GM23338 (cell line): ENCODE measurements around the gene VLDLR. TPM values are rescaled to one million over a fixed set of nuclear protein-coding genes. Genes with fewer than 3 reads are reported as not detected.

Source experiments
- ATAC-seq: fragments of 200-7000 bp; cut with Tn5 transposase; 3 replicates; pipeline ENCODE4 v1.9.1; 2020
- DNase-seq: peaks from one replicate; pipeline ENCODE4 v3.0.0-alpha.2; 2015; ENCODE audit warnings: low spot score
- H2AFZ ChIP-seq: fragments of 200-600 bp; sonication (generic); 2 replicates; pipeline ENCODE4 v1.8.0; 2016; ENCODE audit warnings: antibody characterized with exemption, mild to moderate bottlenecking, moderate library complexity
- H3F3A ChIP-seq: fragments of 200-600 bp; sonication (generic); replicated peaks from 2 replicates; pipeline ENCODE4 v1.8.0; 2017; ENCODE audit warnings: antibody characterized with exemption, mixed run types, low read depth
- H3K27ac ChIP-seq: fragments of 200-600 bp; sonication (generic); 2 replicates; pipeline ENCODE4 v1.6.1; 2016; ENCODE audit warnings: low read depth
- H3K27me3 ChIP-seq: fragments of 200-600 bp; sonication (generic); 2 replicates; pipeline ENCODE4 v1.8.0; 2016; ENCODE audit warnings: mild to moderate bottlenecking, mixed run types, moderate library complexity; ENCODE audit not compliant: insufficient read depth
- H3K36me3 ChIP-seq: fragments of 200-600 bp; sonication (generic); 2 replicates; pipeline ENCODE4 v1.8.0; 2016; ENCODE audit warnings: mild to moderate bottlenecking; ENCODE audit not compliant: insufficient read depth
- H3K4me1 ChIP-seq: fragments of 200-600 bp; sonication (generic); 2 replicates; pipeline ENCODE4 v1.8.0; 2016; ENCODE audit warnings: mild to moderate bottlenecking, moderate library complexity; ENCODE audit not compliant: insufficient read depth
- H3K4me2 ChIP-seq: fragments of 200-600 bp; sonication (generic); 2 replicates; pipeline ENCODE4 v1.7.1; 2017; ENCODE audit warnings: mixed run types
- H3K4me3 ChIP-seq: fragments of 200-600 bp; sonication (generic); 2 replicates; pipeline ENCODE4 v1.6.1; 2016; ENCODE audit warnings: mixed run types
- H3K79me2 ChIP-seq: fragments of 200-600 bp; sonication (generic); replicated peaks from 2 replicates; pipeline ENCODE4 v1.8.0; 2017; ENCODE audit warnings: mild to moderate bottlenecking; ENCODE audit not compliant: insufficient read depth
- H3K9me2 ChIP-seq: fragments of 200-600 bp; sonication (generic); 2 replicates; pipeline ENCODE4 v1.8.0; 2017; ENCODE audit not compliant: insufficient read depth
- H4K20me1 ChIP-seq: fragments of 200-600 bp; sonication (generic); replicated peaks from 2 replicates; pipeline ENCODE4 v1.8.0; 2017; ENCODE audit warnings: mild to moderate bottlenecking; ENCODE audit not compliant: insufficient read depth
- H3K27ac Mint-ChIP-seq: 2 replicates; pipeline ENCODE4 v1.8.0; 2020; ENCODE audit warnings: inconsistent platforms, mild to moderate bottlenecking, moderate library complexity, mixed read lengths
- H3K27me3 Mint-ChIP-seq: 3 replicates; pipeline ENCODE4 v1.8.0; 2022; ENCODE audit warnings: low read depth, mild to moderate bottlenecking, moderate library complexity, mixed read lengths, inconsistent platforms; ENCODE audit not compliant: insufficient read depth, poor library complexity
- H3K36me3 Mint-ChIP-seq: 3 replicates; pipeline ENCODE4 v1.8.0; 2021; ENCODE audit warnings: low read depth, mild to moderate bottlenecking, inconsistent platforms, moderate library complexity, mixed read lengths
- H3K4me1 Mint-ChIP-seq: 3 replicates; pipeline ENCODE4 v1.8.0; 2020; ENCODE audit warnings: mild to moderate bottlenecking, inconsistent platforms, mixed read lengths
- H3K4me3 Mint-ChIP-seq: 3 replicates; pipeline ENCODE4 v1.8.0; 2021; ENCODE audit warnings: moderate library complexity, mild to moderate bottlenecking, inconsistent platforms, mixed read lengths
- H3K9me3 Mint-ChIP-seq: 3 replicates; pipeline ENCODE4 v1.8.0; 2020; ENCODE audit warnings: moderate library complexity, mild to moderate bottlenecking, inconsistent platforms, mixed read lengths
- CREB1 ChIP-seq: fragments of 250-450 bp; sonication (Bioruptor Pico); IDR thresholded peaks from 2 replicates; pipeline ENCODE4 v1.5.0; 2020; ENCODE audit warnings: low read depth, mild to moderate bottlenecking, moderate library complexity
- EZH2 ChIP-seq: fragments of 200-600 bp; sonication (generic); IDR thresholded peaks from one replicate; pipeline ENCODE4 v1.8.0; 2017; ENCODE audit warnings: antibody characterized with exemption, mild to moderate bottlenecking, low read depth; ENCODE audit not compliant: unreplicated experiment
- EZH2phosphoT487 ChIP-seq: fragments of 200-600 bp; sonication (generic); IDR thresholded peaks from one replicate; pipeline ENCODE4 v1.8.1; 2018; ENCODE audit warnings: antibody characterized with exemption; ENCODE audit not compliant: unreplicated experiment
- JUNB ChIP-seq: IDR thresholded peaks from one replicate; pipeline ENCODE4 v1.6.1; 2016; ENCODE audit warnings: antibody characterized with exemption; ENCODE audit not compliant: unreplicated experiment
- NANOG ChIP-seq: IDR thresholded peaks from 2 replicates; pipeline ENCODE4 v1.6.1; 2016; ENCODE audit warnings: antibody characterized with exemption, borderline replicate concordance
- POLR2AphosphoS5 ChIP-seq: IDR thresholded peaks from 2 replicates; pipeline ENCODE4 v1.6.1; 2016; ENCODE audit warnings: antibody characterized with exemption, low read depth
- STAT1 ChIP-seq: IDR thresholded peaks from one replicate; pipeline ENCODE4 v1.6.1; 2016; ENCODE audit warnings: antibody characterized with exemption; ENCODE audit not compliant: unreplicated experiment
- ZNF114 ChIP-seq: fragments of 250-450 bp; sonication (Bioruptor Pico); IDR thresholded peaks from 2 replicates; pipeline ENCODE4 v1.5.0; 2020; ENCODE audit warnings: mild to moderate bottlenecking, moderate library complexity
- ZNF331 ChIP-seq: fragments of 250-450 bp; sonication (Bioruptor Pico); IDR thresholded peaks from 2 replicates; pipeline ENCODE4 v1.5.0; 2020; ENCODE audit warnings: low read depth, mild to moderate bottlenecking, moderate library complexity
- polyA plus RNA-seq: library from polyadenylated mRNA; unstranded; fragments of >200 nt; fragmentation: Nextera tagmentation; extraction: Ambion mirVana; gene quantifications from 2 replicates; pipeline ENCODE4 v1.2.1, GENCODE V29; 2016
- total RNA-seq: library from RNA; depleted of rRNA; stranded (reverse); fragments of >200 nt; shearing (Covaris generic); gene quantifications from 2 replicates; pipeline ENCODE4 v1.2.3, GENCODE V29; 2014
- TF ChIP-seq, protein P1 (sequence below), 2 experiments: fragments of 200-600 bp in 1 of 2; sonication (generic) in 1 of 2; conservative IDR thresholded peaks; 2 replicates each; pipeline versions ENCODE4 v1.5.1 to v1.6.1; 2016 to 2017; ENCODE audit warnings: antibody characterized with exemption in 2 of 2, low read depth in 2 of 2, mild to moderate bottlenecking in 2 of 2, moderate library complexity in 1 of 2
- TF ChIP-seq, protein P2 (sequence below): IDR thresholded peaks from 2 replicates; pipeline ENCODE4 v1.6.1; 2016; ENCODE audit warnings: antibody characterized with exemption
- TF ChIP-seq, protein P3 (sequence below): IDR thresholded peaks from one replicate; pipeline ENCODE4 v1.6.1; 2018; ENCODE audit warnings: antibody characterized with exemption; ENCODE audit not compliant: unreplicated experiment
- TF ChIP-seq, protein P4 (sequence below): fragments of 250-450 bp; sonication (Bioruptor Pico); IDR thresholded peaks from 2 replicates; pipeline ENCODE4 v1.5.0; 2020; ENCODE audit warnings: mild to moderate bottlenecking, moderate library complexity

The VLDLR gene
- total and polyA plus RNA-seq, 2 experiments from 2014 or later = 14.9 to 49.8 TPM

DNA sequence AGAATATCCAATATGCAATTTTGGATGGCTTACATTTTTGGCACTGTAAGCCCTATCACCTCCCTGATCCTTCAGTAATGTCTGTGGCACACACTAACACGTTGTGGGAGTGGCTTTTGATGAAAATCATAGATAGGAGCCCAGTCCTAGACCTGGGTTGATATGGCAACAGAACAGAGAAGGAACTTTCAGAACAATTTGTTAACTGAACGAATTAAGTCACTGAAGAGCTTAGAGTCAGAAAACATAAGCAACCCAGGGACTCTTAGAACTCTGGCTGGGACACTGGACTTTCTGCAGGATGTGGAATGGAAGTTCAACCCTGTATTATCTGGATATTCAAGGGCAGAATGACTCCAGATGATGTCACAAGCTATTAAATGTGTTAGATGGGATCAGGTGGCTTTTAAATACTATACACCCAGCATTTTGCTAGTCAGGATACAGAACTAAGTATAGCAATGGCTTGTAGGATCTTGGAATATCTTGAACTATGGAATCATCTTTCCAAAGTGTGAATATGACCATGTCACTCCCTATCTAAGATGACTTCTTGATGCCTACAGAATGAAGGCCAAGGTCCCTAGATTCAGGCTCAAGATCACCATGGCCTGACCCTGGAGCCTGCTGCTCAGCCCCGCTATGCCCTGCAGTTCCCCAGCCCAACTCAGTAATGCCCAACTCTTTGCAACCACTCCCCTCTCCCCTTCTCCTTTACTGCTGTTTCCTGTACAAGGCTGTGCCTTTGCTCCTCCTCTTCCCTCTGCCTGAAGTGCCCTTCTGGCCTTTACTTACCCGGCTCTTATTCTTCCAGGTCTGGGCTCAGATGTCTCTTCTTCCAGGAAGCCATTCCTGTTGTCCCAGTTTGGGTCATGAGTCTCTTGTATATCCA lies 42.8 kb downstream of the VLDLR start:
- Histone ChIP-seq H3K27ac (no peak overlapping the region), H3K4me1 (0 out of 2 replicates have a peak, but pooled peaks cover 5% of the 10 kb centered on the region), H4K20me1 (no peaks in the 10 kb centered on the region), H3F3A (no peaks in the 10 kb centered on the region), H3K9me2 (peaks cover 3% of the 10 kb centered on the region; the same call in 1 of the 2 replicates), H3K79me2 (no peaks in the 10 kb centered on the region), H3K4me3 (no peak overlapping the region), H3K4me2 (no peak overlapping the region), H3K36me3 (no peaks in the 10 kb centered on the region), H3K27me3 (no peaks in the 10 kb centered on the region), H2AFZ (no peak overlapping the region)
- TF ChIP-seq STAT1 (no peak), JUNB (no peak), EZH2 (no peak), CREB1 (CRISPR knock-in tag) (no peak), POLR2AphosphoS5 (no peak), ZNF114 (CRISPR knock-in tag) (no peak), EZH2phosphoT487 (no peak), NANOG (no peak), ZNF331 (CRISPR knock-in tag) (no peak)
- TF ChIP-seq, protein P1, sequence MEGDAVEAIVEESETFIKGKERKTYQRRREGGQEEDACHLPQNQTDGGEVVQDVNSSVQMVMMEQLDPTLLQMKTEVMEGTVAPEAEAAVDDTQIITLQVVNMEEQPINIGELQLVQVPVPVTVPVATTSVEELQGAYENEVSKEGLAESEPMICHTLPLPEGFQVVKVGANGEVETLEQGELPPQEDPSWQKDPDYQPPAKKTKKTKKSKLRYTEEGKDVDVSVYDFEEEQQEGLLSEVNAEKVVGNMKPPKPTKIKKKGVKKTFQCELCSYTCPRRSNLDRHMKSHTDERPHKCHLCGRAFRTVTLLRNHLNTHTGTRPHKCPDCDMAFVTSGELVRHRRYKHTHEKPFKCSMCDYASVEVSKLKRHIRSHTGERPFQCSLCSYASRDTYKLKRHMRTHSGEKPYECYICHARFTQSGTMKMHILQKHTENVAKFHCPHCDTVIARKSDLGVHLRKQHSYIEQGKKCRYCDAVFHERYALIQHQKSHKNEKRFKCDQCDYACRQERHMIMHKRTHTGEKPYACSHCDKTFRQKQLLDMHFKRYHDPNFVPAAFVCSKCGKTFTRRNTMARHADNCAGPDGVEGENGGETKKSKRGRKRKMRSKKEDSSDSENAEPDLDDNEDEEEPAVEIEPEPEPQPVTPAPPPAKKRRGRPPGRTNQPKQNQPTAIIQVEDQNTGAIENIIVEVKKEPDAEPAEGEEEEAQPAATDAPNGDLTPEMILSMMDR (conservative IDR thresholded peaks at IDR 0.05; ENCODE audit: low read depth in 2 of 2) = no peak
- TF ChIP-seq, protein P2, sequence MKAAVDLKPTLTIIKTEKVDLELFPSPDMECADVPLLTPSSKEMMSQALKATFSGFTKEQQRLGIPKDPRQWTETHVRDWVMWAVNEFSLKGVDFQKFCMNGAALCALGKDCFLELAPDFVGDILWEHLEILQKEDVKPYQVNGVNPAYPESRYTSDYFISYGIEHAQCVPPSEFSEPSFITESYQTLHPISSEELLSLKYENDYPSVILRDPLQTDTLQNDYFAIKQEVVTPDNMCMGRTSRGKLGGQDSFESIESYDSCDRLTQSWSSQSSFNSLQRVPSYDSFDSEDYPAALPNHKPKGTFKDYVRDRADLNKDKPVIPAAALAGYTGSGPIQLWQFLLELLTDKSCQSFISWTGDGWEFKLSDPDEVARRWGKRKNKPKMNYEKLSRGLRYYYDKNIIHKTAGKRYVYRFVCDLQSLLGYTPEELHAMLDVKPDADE = no peak
- TF ChIP-seq, protein P3, sequence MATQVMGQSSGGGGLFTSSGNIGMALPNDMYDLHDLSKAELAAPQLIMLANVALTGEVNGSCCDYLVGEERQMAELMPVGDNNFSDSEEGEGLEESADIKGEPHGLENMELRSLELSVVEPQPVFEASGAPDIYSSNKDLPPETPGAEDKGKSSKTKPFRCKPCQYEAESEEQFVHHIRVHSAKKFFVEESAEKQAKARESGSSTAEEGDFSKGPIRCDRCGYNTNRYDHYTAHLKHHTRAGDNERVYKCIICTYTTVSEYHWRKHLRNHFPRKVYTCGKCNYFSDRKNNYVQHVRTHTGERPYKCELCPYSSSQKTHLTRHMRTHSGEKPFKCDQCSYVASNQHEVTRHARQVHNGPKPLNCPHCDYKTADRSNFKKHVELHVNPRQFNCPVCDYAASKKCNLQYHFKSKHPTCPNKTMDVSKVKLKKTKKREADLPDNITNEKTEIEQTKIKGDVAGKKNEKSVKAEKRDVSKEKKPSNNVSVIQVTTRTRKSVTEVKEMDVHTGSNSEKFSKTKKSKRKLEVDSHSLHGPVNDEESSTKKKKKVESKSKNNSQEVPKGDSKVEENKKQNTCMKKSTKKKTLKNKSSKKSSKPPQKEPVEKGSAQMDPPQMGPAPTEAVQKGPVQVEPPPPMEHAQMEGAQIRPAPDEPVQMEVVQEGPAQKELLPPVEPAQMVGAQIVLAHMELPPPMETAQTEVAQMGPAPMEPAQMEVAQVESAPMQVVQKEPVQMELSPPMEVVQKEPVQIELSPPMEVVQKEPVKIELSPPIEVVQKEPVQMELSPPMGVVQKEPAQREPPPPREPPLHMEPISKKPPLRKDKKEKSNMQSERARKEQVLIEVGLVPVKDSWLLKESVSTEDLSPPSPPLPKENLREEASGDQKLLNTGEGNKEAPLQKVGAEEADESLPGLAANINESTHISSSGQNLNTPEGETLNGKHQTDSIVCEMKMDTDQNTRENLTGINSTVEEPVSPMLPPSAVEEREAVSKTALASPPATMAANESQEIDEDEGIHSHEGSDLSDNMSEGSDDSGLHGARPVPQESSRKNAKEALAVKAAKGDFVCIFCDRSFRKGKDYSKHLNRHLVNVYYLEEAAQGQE = no peak
- TF ChIP-seq, protein P4, sequence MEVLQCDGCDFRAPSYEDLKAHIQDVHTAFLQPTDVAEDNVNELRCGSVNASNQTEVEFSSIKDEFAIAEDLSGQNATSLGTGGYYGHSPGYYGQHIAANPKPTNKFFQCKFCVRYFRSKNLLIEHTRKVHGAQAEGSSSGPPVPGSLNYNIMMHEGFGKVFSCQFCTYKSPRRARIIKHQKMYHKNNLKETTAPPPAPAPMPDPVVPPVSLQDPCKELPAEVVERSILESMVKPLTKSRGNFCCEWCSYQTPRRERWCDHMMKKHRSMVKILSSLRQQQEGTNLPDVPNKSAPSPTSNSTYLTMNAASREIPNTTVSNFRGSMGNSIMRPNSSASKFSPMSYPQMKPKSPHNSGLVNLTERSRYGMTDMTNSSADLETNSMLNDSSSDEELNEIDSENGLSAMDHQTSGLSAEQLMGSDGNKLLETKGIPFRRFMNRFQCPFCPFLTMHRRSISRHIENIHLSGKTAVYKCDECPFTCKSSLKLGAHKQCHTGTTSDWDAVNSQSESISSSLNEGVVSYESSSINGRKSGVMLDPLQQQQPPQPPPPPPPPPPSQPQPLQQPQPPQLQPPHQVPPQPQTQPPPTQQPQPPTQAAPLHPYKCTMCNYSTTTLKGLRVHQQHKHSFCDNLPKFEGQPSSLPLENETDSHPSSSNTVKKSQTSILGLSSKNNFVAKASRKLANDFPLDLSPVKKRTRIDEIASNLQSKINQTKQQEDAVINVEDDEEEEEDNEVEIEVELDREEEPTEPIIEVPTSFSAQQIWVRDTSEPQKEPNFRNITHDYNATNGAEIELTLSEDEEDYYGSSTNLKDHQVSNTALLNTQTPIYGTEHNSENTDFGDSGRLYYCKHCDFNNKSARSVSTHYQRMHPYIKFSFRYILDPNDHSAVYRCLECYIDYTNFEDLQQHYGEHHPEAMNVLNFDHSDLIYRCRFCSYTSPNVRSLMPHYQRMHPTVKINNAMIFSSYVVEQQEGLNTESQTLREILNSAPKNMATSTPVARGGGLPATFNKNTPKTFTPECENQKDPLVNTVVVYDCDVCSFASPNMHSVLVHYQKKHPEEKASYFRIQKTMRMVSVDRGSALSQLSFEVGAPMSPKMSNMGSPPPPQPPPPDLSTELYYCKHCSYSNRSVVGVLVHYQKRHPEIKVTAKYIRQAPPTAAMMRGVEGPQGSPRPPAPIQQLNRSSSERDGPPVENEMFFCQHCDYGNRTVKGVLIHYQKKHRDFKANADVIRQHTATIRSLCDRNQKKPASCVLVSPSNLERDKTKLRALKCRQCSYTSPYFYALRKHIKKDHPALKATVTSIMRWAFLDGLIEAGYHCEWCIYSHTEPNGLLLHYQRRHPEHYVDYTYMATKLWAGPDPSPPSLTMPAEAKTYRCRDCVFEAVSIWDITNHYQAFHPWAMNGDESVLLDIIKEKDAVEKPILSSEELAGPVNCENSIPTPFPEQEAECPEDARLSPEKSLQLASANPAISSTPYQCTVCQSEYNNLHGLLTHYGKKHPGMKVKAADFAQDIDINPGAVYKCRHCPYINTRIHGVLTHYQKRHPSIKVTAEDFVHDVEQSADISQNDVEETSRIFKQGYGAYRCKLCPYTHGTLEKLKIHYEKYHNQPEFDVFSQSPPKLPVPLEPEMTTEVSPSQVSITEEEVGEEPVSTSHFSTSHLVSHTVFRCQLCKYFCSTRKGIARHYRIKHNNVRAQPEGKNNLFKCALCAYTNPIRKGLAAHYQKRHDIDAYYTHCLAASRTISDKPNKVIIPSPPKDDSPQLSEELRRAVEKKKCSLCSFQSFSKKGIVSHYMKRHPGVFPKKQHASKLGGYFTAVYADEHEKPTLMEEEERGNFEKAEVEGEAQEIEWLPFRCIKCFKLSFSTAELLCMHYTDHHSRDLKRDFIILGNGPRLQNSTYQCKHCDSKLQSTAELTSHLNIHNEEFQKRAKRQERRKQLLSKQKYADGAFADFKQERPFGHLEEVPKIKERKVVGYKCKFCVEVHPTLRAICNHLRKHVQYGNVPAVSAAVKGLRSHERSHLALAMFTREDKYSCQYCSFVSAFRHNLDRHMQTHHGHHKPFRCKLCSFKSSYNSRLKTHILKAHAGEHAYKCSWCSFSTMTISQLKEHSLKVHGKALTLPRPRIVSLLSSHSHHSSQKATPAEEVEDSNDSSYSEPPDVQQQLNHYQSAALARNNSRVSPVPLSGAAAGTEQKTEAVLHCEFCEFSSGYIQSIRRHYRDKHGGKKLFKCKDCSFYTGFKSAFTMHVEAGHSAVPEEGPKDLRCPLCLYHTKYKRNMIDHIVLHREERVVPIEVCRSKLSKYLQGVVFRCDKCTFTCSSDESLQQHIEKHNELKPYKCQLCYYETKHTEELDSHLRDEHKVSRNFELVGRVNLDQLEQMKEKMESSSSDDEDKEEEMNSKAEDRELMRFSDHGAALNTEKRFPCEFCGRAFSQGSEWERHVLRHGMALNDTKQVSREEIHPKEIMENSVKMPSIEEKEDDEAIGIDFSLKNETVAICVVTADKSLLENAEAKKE = no peak
- Mint-ChIP-seq H3K4me3 (no peak overlapping the region), H3K4me1 (peaks cover 5% of the 10 kb centered on the region; the same call in 1 of the 3 replicates), H3K9me3 (peaks cover 22% of the 10 kb centered on the region; the same call in 2 of the 3 replicates), H3K36me3 (peaks cover 27% of the 10 kb centered on the region), H3K27ac (no peak overlapping the region), H3K27me3 (peaks cover 2% of the 10 kb centered on the region)
- DNase-seq (no peak), ATAC-seq (no peak)
